H1 (cell line): ENCODE data around the gene CDC26.

Experiments
- CTCF ChIP-seq, 3 experiments: IDR thresholded peaks; 1 replicate in 2 of 3; 2 replicates in 1 of 3; pipeline versions ENCODE4 v1.5.1 to v1.6.1; 2011; ENCODE audit warnings: low read length in 3 of 3, mild to moderate bottlenecking in 3 of 3, inconsistent platforms in 2 of 3, low read depth in 1 of 3, moderate library complexity in 1 of 3; ENCODE audit not compliant: insufficient read depth in 1 of 3; ENCODE audit errors: control extremely low read depth in 1 of 3
- POLR2AphosphoS5 ChIP-seq: IDR thresholded peaks from 2 replicates; pipeline ENCODE4 v1.6.1; 2011; ENCODE audit warnings: low read depth, low read length
- POU5F1 ChIP-seq: IDR thresholded peaks from 2 replicates; pipeline ENCODE4 v1.6.1; 2011; ENCODE audit warnings: low read depth, mild to moderate bottlenecking, low read length, moderate library complexity

GRCh38 chr9:113221800-113222481 is 53.4 kb downstream of the CDC26 start:
- TF ChIP-seq POLR2AphosphoS5 (no peak), CTCF (IDR thresholded peaks at IDR 0.05; ENCODE audit: control extremely low read depth in 1 of 3, insufficient read depth in 1 of 3, low read depth in 1 of 3, low read length in 3 of 3) (no peak), POU5F1 (no peak)
